CD14-positive monocyte (primary cell): ENCODE data around the gene ATP5IF1. TPM values are rescaled to one million over a fixed set of nuclear protein-coding genes. Genes with fewer than 3 reads are reported as not detected.

Experiments used
- DNase-seq, 3 donors: peaks; one replicate each; pipeline ENCODE4 v3.0.0-alpha.2; 2011 to 2022
- H2AFZ ChIP-seq: 2 replicates; pipeline ENCODE4 v1.6.0; 2012; ENCODE audit warnings: mild to moderate bottlenecking, low read depth, low read length, inconsistent platforms; ENCODE audit not compliant: insufficient read depth, poor library complexity, severe bottlenecking
- H3K27ac ChIP-seq, 2 donors: 1 replicate in 1 of 2; 2 replicates in 1 of 2; pipeline ENCODE4 v1.5.1; 2012 to 2013; ENCODE audit warnings: low read length in 2 of 2, control low read depth in 1 of 2, inconsistent platforms in 1 of 2, low read depth in 1 of 2, mild to moderate bottlenecking in 1 of 2
- H3K27me3 ChIP-seq, 2 donors: one replicate each; pipeline versions ENCODE4 v1.6.0 to v1.6.1; 2011 to 2013; ENCODE audit warnings: low read length in 2 of 2; ENCODE audit not compliant: control insufficient read depth in 2 of 2, insufficient read depth in 2 of 2
- H3K36me3 ChIP-seq, 2 donors: replicated peaks in 1 of 2; 1 replicate in 1 of 2; 2 replicates in 1 of 2; pipeline versions ENCODE4 v1.5.1 to v1.6.1; 2012 to 2013; ENCODE audit warnings: low read length in 2 of 2, control low read depth in 1 of 2, inconsistent platforms in 1 of 2, mild to moderate bottlenecking in 1 of 2; ENCODE audit not compliant: insufficient read depth in 2 of 2, control insufficient read depth in 1 of 2
- H3K4me1 ChIP-seq, 2 donors: 1 replicate in 1 of 2; 2 replicates in 1 of 2; pipeline versions ENCODE4 v1.5.1 to v1.6.1; 2012 to 2013; ENCODE audit warnings: low read length in 2 of 2, control low read depth in 1 of 2, inconsistent platforms in 1 of 2, mild to moderate bottlenecking in 1 of 2, moderate library complexity in 1 of 2; ENCODE audit not compliant: insufficient read depth in 2 of 2, control insufficient read depth in 1 of 2
- H3K4me2 ChIP-seq: replicated peaks from 2 replicates; pipeline ENCODE3; 2012; ENCODE audit warnings: low read length, moderate library complexity, mild to moderate bottlenecking; ENCODE audit not compliant: poor library complexity, severe bottlenecking; ENCODE audit errors: extremely low read depth
- H3K4me3 ChIP-seq, 3 experiments: fragments of 200-600 bp in 1 of 3; sonication (generic) in 1 of 3; replicated peaks in 1 of 3; 1 replicate in 2 of 3; 2 replicates in 1 of 3; pipeline ENCODE4 v1.5.1; 2011 to 2013; ENCODE audit warnings: low read length in 3 of 3, mild to moderate bottlenecking in 3 of 3, control low read depth in 2 of 3, low read depth in 2 of 3, inconsistent platforms in 1 of 3, moderate library complexity in 1 of 3
- H3K79me2 ChIP-seq: 2 replicates; pipeline ENCODE4 v1.6.0; 2012; ENCODE audit warnings: mild to moderate bottlenecking, control low read depth, inconsistent platforms, low read length, moderate library complexity; ENCODE audit not compliant: insufficient read depth
- H3K9ac ChIP-seq: 2 replicates; pipeline ENCODE4 v1.6.0; 2017; ENCODE audit warnings: low read length, mild to moderate bottlenecking; ENCODE audit not compliant: insufficient read depth, poor library complexity, severe bottlenecking
- H3K9me3 ChIP-seq, 2 donors: replicated peaks in 1 of 2; 1 replicate in 1 of 2; 2 replicates in 1 of 2; pipeline versions ENCODE4 v1.5.1 to v1.6.1; 2012 to 2013; ENCODE audit warnings: low read length in 2 of 2, control low read depth in 1 of 2; ENCODE audit not compliant: control insufficient read depth in 1 of 2, insufficient read depth in 1 of 2
- H4K20me1 ChIP-seq: 2 replicates; pipeline ENCODE4 v1.6.0; 2012; ENCODE audit warnings: mild to moderate bottlenecking, low read length, control low read depth, moderate library complexity; ENCODE audit not compliant: insufficient read depth
- H3K27ac Mint-ChIP-seq, 7 donors: one replicate each; pipeline ENCODE4 v1.8.0; 2020; ENCODE audit warnings: mild to moderate bottlenecking in 7 of 7, mixed read lengths in 7 of 7, moderate library complexity in 6 of 7, inconsistent platforms in 2 of 7
- H3K27me3 Mint-ChIP-seq, 3 donors: one replicate each; pipeline ENCODE4 v1.8.0; 2021 to 2022; ENCODE audit warnings: low read depth in 3 of 3, mild to moderate bottlenecking in 3 of 3, mixed read lengths in 3 of 3, moderate library complexity in 3 of 3, inconsistent platforms in 1 of 3
- H3K36me3 Mint-ChIP-seq, 2 donors: one replicate each; pipeline ENCODE4 v1.8.0; 2020; ENCODE audit warnings: mixed read lengths in 2 of 2, inconsistent platforms in 1 of 2, mild to moderate bottlenecking in 1 of 2
- H3K4me1 Mint-ChIP-seq: one replicate; pipeline ENCODE4 v1.8.0; 2020; ENCODE audit warnings: mild to moderate bottlenecking, mixed read lengths
- H3K4me3 Mint-ChIP-seq, 2 donors: one replicate each; pipeline ENCODE4 v1.8.0; 2020; ENCODE audit warnings: mild to moderate bottlenecking in 2 of 2, mixed read lengths in 2 of 2, moderate library complexity in 1 of 2
- H3K9me3 Mint-ChIP-seq, 7 donors: one replicate each; pipeline ENCODE4 v1.8.0; 2020 to 2022; ENCODE audit warnings: mixed read lengths in 7 of 7, mild to moderate bottlenecking in 6 of 7, moderate library complexity in 6 of 7, inconsistent platforms in 2 of 7
- WGBS: methylation state at CpG from one replicate; pipeline ENCODE4 v1.1.5; 2013; ENCODE audit warnings: missing lambda C conversion rate; ENCODE audit not compliant: insufficient coverage; 5-methylcytosine and 5-hydroxymethylcytosine counted together
- intact Hi-C, 2 donors: fragments of 100-400 bp; cut with micrococcal nuclease; formaldehyde crosslinking; loops; one replicate each; pipeline versions ENCODE4 v1.15.0 to v1.15.1; 2023
- polyA plus RNA-seq, 3 donors: library from polyadenylated mRNA; depleted of rRNA in 1 of 3; unstranded in 2 of 3; stranded (reverse) in 1 of 3; fragments of 300-500 nt in 2 of 3; fragments of >200 nt in 1 of 3; fragmentation: Illumina TruSeq in 2 of 3; gene quantifications; 1 replicate in 2 of 3; 2 replicates in 1 of 3; pipeline ENCODE4 v1.2.3, GENCODE V29; 2012 to 2021
- TF ChIP-seq, protein P1 (sequence below): fragments of 200-600 bp; IDR thresholded peaks from one replicate; pipeline ENCODE4 v1.8.0; 2022; ENCODE audit warnings: antibody characterized with exemption, mild to moderate bottlenecking

ATP5IF1 gene
- polyA plus RNA-seq, 3 donors, result 118 to 339 (median 296) TPM

DNA sequence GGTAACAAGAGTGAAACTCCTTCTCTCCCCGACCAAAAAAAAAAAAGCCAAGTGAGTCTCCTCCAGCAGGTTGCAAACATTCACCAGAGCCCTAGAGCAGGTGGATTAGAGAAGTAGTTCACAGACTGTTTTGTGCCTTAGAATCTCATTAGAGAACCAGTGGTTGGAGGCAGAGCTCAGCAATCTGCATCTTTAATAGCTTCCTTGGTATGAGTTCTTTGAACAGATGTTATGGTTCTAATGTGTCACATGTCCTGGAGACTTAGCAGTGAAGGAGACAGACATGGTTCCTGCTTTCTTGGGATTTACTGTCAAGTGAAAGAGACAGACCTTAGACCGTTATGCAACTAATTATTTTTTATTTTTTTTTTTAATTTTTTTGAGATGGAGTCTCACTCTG, 50.2 kb downstream of the ATP5IF1 start:
- intact Hi-C loops, result no loop called here

More for the DNA sequence above, 50.2 kb downstream of the ATP5IF1 start:
- Mint-ChIP-seq H3K4me1 (peaks cover 38% of the 10 kb centered on the region), H3K27me3 (peaks cover 0 to 5% (median 0%) of the 10 kb centered on the region in 3 donors), H3K4me3 (no peak overlapping the region), H3K27ac (no peak overlapping the region), H3K9me3 (no peaks in the 10 kb centered on the region), H3K36me3 (peaks cover 6 to 15% of the 10 kb centered on the region in 2 donors)
- H3K9ac ChIP-seq, result no peak overlapping the region
- peaks cover 15 to 25% of the 10 kb centered on the region in 2 donors for H3K4me1 ChIP-seq
- no peaks in the 10 kb centered on the region for H3K79me2 ChIP-seq
- peaks cover 0 to 10% of the 10 kb centered on the region in 2 donors for H3K36me3 ChIP-seq
- DNase-seq, result no peak
- H4K20me1 ChIP-seq, result no peaks in the 10 kb centered on the region
- WGBS, result no CpG with 5 or more reads among the region's 2 CpGs
- no peaks in the 10 kb centered on the region for H3K9me3 ChIP-seq
- H3K27ac ChIP-seq, result no peak overlapping the region
- TF ChIP-seq, protein P1, sequence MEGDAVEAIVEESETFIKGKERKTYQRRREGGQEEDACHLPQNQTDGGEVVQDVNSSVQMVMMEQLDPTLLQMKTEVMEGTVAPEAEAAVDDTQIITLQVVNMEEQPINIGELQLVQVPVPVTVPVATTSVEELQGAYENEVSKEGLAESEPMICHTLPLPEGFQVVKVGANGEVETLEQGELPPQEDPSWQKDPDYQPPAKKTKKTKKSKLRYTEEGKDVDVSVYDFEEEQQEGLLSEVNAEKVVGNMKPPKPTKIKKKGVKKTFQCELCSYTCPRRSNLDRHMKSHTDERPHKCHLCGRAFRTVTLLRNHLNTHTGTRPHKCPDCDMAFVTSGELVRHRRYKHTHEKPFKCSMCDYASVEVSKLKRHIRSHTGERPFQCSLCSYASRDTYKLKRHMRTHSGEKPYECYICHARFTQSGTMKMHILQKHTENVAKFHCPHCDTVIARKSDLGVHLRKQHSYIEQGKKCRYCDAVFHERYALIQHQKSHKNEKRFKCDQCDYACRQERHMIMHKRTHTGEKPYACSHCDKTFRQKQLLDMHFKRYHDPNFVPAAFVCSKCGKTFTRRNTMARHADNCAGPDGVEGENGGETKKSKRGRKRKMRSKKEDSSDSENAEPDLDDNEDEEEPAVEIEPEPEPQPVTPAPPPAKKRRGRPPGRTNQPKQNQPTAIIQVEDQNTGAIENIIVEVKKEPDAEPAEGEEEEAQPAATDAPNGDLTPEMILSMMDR, result no peak
- H3K27me3 ChIP-seq, result no peaks in the 10 kb centered on the region
- no peak overlapping the region for H3K4me3 ChIP-seq
- H3K4me2 ChIP-seq, result no peak overlapping the region
- no peak overlapping the region for H2AFZ ChIP-seq

Other genes starting within 250 kb of the ATP5IF1 start
- gene EYA3, start 147.5 kb upstream of the ATP5IF1 start, polyA plus RNA-seq, result 10 to 100 TPM in 1 of 3 donors, 1 to 10 TPM in 2; 3.3 to 21.1 (median 3.7) TPM
- gene PTAFR, start 59.4 kb upstream of the ATP5IF1 start, polyA plus RNA-seq, result 100 to 1,000 TPM; 115 to 347 (median 331) TPM
- gene DNAJC8, start 3.1 kb upstream of the ATP5IF1 start, polyA plus RNA-seq, result 100 to 1,000 TPM in 2 of 3 donors, 10 to 100 TPM in 1; 30.6 to 118 (median 113) TPM
- 10 to 100 TPM in 1 of 3 donors, 1 to 10 TPM in 2; 5.0 to 15.7 (median 5.1) TPM for gene SESN2, start 23.4 kb downstream of the ATP5IF1 start, polyA plus RNA-seq
- gene MED18, start 92.9 kb downstream of the ATP5IF1 start, polyA plus RNA-seq, result 1 to 10 TPM; 2.5 to 6.3 (median 3.5) TPM
- gene PHACTR4, start 133.6 kb downstream of the ATP5IF1 start, polyA plus RNA-seq, result 1 to 10 TPM; 2.9 to 9.7 (median 2.9) TPM